Measurements from ENCODE around the gene PHACTR1. TPM values are rescaled to one million over a fixed set of nuclear protein-coding genes. Genes with fewer than 3 reads are reported as not detected.

PHACTR1 gene
- total and polyA plus RNA-seq, 4 donors = 18.1 to 49.0 (median 39.5) TPM

DNA sequence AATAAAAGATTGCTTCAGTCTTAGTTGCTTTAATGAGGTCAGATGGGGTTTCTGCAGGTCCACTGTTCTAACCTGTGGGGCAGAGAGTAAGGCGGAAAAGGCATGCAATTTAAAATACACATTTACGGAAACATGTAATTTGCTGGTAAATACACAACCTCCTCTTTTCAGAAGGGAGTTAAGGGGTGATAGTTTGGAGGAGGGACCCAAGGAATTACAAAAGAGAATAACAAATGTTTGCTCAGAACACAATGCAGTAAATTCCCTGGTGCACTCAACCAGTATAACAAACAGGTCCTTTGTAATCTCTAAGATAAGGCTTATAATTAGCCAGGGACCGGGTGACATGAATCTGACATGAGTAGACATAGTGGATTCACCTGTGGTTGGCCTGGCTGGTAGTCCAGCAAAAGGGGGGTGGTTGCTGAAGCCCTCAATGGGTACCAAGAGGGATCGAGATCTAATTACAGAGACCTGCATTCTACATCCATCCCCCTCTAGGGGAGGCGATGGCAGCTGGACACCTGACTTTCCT, 295.1 kb downstream of the PHACTR1 start:
- DNase-seq (ENCODE audit: low read depth in 4 of 6, low spot score in 6 of 6) = no peak
- no peaks in the 10 kb centered on the region for H3K9me3 ChIP-seq (ENCODE audit: control insufficient read depth, insufficient read depth, low read length)

DNA sequence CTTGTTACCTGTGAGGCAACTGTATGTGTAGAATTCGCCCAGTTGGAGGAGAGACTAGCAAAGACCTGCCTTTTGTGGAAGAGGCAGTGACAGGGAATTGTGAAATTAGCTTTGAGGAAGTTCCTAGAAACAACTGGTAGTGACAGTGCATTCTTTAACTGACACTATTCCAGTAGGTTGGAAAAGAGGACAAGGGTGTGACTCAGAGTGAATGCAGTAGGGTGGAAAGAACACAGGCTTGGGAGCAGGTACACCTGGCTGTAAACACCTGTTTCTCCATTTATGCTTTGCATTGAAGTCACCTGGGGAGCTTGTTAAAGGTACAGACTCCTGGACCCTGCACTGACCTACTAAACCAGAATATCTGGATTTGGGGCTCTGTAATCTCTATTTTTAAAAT, 295.7 kb downstream of the PHACTR1 start:
- no peak overlapping the region for H3K4me3 ChIP-seq (ENCODE audit: low read depth, low read length)
- H3K27me3 ChIP-seq (ENCODE audit: control insufficient read depth, insufficient read depth, low read length) = peaks cover 28% of the 10 kb centered on the region
- 100% methylated on average over 1 of the region's 1 CpG for WGBS (ENCODE audit: insufficient coverage)

More for the DNA sequence above, 295.1 kb downstream of the PHACTR1 start:
- H3K27ac ChIP-seq (ENCODE audit: low read depth, low read length) = no peak overlapping the region
- no peak overlapping the region for H3K4me3 ChIP-seq (ENCODE audit: low read depth, low read length)
- H3K27me3 ChIP-seq (ENCODE audit: control insufficient read depth, insufficient read depth, low read length) = peaks cover 28% of the 10 kb centered on the region
- no CpG with 5 or more reads among the region's 5 CpGs for WGBS (ENCODE audit: insufficient coverage)
- H3K36me3 ChIP-seq (ENCODE audit: control insufficient read depth, insufficient read depth, low read length) = no peaks in the 10 kb centered on the region
- H3K4me1 ChIP-seq (ENCODE audit: control insufficient read depth, insufficient read depth, low read length) = peaks cover 19% of the 10 kb centered on the region

DNA sequence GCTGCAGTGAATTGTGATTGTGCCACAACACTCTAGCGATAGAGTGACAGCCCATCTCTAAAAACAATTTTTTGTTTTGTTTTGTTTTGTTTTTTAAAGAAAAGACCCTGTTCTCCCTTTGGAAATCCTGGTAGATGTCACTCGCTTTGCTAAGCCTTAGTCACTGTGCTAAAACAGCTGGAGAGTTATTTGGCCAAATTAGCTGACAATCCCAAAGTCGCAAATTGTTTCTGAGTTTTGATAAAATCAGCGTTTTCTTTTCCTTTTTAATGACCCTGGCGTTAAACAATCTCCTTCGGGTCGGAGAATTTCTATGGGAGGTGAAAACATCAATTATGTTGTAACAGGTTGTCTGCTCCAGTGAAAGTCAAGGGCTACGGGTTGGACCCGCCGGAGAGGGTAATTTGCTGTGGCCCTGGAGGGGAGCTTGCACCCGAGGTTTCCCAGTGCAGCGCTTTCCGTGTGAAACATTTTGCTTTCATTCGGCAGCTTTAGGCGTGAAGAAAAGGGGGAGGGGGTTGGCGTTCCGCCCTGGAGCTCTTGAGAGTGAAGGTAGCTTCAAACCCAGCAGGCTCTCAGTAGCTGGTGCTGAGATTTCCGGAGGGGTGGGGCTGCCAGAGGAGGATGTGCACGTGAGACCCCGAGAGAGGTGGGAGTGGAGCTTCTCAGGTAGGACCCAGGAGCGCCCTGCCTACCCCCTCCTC, 296.6 kb downstream of the PHACTR1 start:
- H3K4me1 ChIP-seq (ENCODE audit: control insufficient read depth, insufficient read depth, low read length) = peaks cover 19% of the 10 kb centered on the region
- WGBS (ENCODE audit: insufficient coverage) = 4% methylated on average over 20 of the region's 21 CpGs
- H3K27me3 ChIP-seq (ENCODE audit: control insufficient read depth, insufficient read depth, low read length) = peaks cover 28% of the 10 kb centered on the region
- DNase-seq (ENCODE audit: low read depth in 4 of 6, low spot score in 6 of 6) = peak in 4 of 6 donors; percentile 32 to 84 (median 62)
- no peak overlapping the region for H3K27ac ChIP-seq (ENCODE audit: low read depth, low read length)
- no peaks in the 10 kb centered on the region for H3K36me3 ChIP-seq (ENCODE audit: control insufficient read depth, insufficient read depth, low read length)
- peak overlapping the region; percentile 53 for H3K4me3 ChIP-seq (ENCODE audit: low read depth, low read length)
- H3K9me3 ChIP-seq (ENCODE audit: control insufficient read depth, insufficient read depth, low read length) = no peaks in the 10 kb centered on the region

More for the DNA sequence above, 295.7 kb downstream of the PHACTR1 start:
- Histone ChIP-seq H3K36me3 (ENCODE audit: control insufficient read depth, insufficient read depth, low read length) (no peaks in the 10 kb centered on the region), H3K4me1 (ENCODE audit: control insufficient read depth, insufficient read depth, low read length) (peaks cover 19% of the 10 kb centered on the region), H3K9me3 (ENCODE audit: control insufficient read depth, insufficient read depth, low read length) (no peaks in the 10 kb centered on the region), H3K27ac (ENCODE audit: low read depth, low read length) (no peak overlapping the region)
- no peak for DNase-seq (ENCODE audit: low read depth in 4 of 6, low spot score in 6 of 6)

DNA sequence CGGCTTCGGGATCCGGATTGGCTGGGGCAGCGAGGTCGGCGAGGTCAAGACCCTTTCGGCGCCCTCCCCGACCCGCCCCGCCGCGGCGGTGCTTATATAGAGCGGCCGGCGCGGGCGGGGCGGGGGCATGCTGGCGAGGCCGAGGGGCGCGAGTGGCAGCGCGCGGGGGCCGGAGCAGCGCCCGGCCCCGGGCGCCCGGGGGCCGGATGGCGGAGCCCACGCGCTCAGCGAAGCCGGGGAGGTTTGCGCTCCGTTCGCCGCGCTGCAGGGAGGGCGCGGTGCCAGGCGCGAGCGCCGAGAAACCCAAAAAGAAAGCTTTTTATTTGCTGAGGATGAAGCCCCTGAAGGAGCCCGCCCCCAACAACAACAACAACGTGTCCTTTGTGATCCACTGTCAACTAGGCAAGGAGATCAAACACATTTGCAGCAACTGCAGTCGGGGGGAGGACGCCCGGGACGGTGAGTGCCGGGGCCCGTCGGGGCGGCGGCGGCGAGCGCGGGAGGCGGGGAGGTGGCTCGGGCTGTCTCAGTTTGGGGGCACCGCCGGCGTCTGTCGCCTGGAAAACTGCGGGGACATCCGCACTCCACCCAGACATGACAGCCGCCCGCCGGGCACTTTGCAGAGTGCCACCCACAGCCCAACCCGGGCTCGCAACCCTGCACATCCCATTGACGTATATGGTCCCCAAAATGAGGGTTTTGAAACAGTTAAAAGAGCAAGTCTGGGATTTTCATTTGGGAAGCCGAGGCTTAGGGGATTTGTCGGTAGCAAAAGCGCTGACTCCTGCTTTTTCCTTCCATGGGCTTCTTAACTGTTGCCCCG, 297.3 kb downstream of the PHACTR1 start:
- Histone ChIP-seq H3K36me3 (ENCODE audit: control insufficient read depth, insufficient read depth, low read length) (no peaks in the 10 kb centered on the region), H3K27ac (ENCODE audit: low read depth, low read length) (no peak overlapping the region), H3K27me3 (ENCODE audit: control insufficient read depth, insufficient read depth, low read length) (peaks cover 28% of the 10 kb centered on the region), H3K4me3 (ENCODE audit: low read depth, low read length) (peak overlapping the region; percentile 53), H3K4me1 (ENCODE audit: control insufficient read depth, insufficient read depth, low read length) (peaks cover 19% of the 10 kb centered on the region), H3K9me3 (ENCODE audit: control insufficient read depth, insufficient read depth, low read length) (no peaks in the 10 kb centered on the region)
- peak in 3 of 6 donors; percentile 11 to 71 (median 57) for DNase-seq (ENCODE audit: low read depth in 4 of 6, low spot score in 6 of 6)
- under 1% methylated on average over 78 of the region's 83 CpGs for WGBS (ENCODE audit: insufficient coverage)

DNA sequence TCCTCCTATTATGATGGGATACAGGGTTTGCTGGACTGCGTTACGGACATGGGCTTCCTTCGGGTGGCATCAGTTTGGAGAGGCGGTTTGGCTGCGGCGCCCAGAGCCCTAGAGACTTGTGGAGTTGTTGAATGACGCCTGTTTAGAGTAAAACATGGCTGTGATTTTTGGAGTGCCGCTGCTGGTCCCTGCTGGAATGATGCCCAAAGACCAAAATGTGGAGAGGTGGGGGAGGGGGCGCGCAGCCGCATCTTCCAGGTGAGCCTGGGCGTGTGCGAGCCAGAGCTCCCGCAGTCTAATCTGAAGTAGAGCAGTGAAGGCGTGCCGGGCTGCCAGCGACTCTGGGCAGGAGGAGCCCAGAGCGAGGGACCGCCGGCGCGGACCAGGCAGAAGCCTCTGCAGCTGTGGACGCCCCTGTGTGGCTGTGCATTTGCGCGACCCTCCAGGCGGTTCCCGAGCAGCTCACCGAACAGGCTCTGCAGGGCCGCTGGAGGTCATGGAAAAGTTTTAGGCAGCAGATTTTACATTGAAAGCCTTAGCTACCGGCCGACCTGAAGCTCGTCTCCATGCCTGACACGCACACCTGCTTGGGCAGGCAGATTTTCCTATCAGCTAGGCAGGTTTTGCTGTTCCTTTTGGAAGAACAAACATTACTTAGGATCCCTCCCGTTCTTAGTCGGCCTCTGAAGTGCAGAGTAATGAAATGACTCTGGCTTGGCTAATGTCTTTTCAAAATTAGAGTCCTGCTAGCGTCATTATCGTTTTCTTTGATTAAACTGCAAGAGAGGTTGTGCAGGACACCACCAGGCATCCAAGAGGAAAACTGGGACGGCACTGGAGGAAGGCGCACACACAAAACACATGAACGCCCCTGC, 298.2 kb downstream of the PHACTR1 start:
- H3K27me3 ChIP-seq (ENCODE audit: control insufficient read depth, insufficient read depth, low read length) = peaks cover 28% of the 10 kb centered on the region
- DNase-seq (ENCODE audit: low read depth in 4 of 6, low spot score in 6 of 6) = peak in 3 of 6 donors; percentile 15 to 70 (median 54)

DNA sequence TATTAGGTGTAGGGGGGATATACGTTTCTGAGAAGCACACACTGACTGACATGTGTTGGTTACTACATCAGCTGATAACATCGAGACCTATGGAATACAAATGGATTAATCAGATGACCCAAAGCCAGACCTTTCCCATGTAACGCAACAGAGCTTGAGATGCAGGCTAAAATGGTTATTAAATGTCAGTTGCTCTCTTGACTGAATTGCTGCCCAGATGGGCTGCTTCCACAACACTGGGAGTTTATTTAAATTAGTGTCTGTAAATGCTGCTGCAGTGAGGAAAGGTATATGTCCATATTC, 298.8 kb downstream of the PHACTR1 start:
- Histone ChIP-seq H3K9me3 (ENCODE audit: control insufficient read depth, insufficient read depth, low read length) (no peaks in the 10 kb centered on the region), H3K27me3 (ENCODE audit: control insufficient read depth, insufficient read depth, low read length) (peaks cover 28% of the 10 kb centered on the region), H3K4me1 (ENCODE audit: control insufficient read depth, insufficient read depth, low read length) (peaks cover 19% of the 10 kb centered on the region), H3K36me3 (ENCODE audit: control insufficient read depth, insufficient read depth, low read length) (no peaks in the 10 kb centered on the region), H3K4me3 (ENCODE audit: low read depth, low read length) (no peak overlapping the region), H3K27ac (ENCODE audit: low read depth, low read length) (no peak overlapping the region)
- DNase-seq (ENCODE audit: low read depth in 4 of 6, low spot score in 6 of 6) = no peak
- WGBS (ENCODE audit: insufficient coverage) = 67% methylated on average over 3 of the region's 3 CpGs

More for the DNA sequence above, 298.2 kb downstream of the PHACTR1 start:
- Histone ChIP-seq H3K27ac (ENCODE audit: low read depth, low read length) (no peak overlapping the region), H3K4me3 (ENCODE audit: low read depth, low read length) (peak overlapping the region; percentile 44), H3K36me3 (ENCODE audit: control insufficient read depth, insufficient read depth, low read length) (no peaks in the 10 kb centered on the region), H3K4me1 (ENCODE audit: control insufficient read depth, insufficient read depth, low read length) (peaks cover 19% of the 10 kb centered on the region), H3K9me3 (ENCODE audit: control insufficient read depth, insufficient read depth, low read length) (no peaks in the 10 kb centered on the region)
- 8% methylated on average over 38 of the region's 40 CpGs for WGBS (ENCODE audit: insufficient coverage)

DNA sequence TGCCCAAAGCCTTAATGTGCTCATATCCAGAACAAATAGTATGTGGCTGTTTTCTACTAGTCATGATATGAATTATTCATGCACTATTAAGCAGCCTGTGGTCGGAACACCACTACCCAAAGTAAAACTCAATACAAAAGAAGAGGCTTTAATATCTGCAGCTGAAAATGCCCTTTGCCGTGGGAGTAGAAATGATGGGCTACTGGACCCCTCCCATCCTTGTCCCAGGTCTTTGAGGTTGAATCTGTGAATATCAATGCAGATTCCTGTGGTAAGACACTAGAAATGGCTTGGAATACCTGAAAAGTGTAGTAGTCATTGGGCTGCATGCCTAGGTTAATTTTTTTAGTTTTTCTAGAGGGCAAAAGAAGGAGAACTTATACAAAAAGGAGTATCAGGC, 308.0 kb downstream of the PHACTR1 start:
- DNase-seq (ENCODE audit: low read depth in 4 of 6, low spot score in 6 of 6) = no peak
- Histone ChIP-seq H3K36me3 (ENCODE audit: control insufficient read depth, insufficient read depth, low read length) (no peaks in the 10 kb centered on the region), H3K4me3 (ENCODE audit: low read depth, low read length) (no peak overlapping the region), H3K27me3 (ENCODE audit: control insufficient read depth, insufficient read depth, low read length) (no peaks in the 10 kb centered on the region), H3K27ac (ENCODE audit: low read depth, low read length) (no peak overlapping the region), H3K4me1 (ENCODE audit: control insufficient read depth, insufficient read depth, low read length) (no peaks in the 10 kb centered on the region), H3K9me3 (ENCODE audit: control insufficient read depth, insufficient read depth, low read length) (no peaks in the 10 kb centered on the region)
- no CpG with 5 or more reads among the region's 2 CpGs for WGBS (ENCODE audit: insufficient coverage)

DNA sequence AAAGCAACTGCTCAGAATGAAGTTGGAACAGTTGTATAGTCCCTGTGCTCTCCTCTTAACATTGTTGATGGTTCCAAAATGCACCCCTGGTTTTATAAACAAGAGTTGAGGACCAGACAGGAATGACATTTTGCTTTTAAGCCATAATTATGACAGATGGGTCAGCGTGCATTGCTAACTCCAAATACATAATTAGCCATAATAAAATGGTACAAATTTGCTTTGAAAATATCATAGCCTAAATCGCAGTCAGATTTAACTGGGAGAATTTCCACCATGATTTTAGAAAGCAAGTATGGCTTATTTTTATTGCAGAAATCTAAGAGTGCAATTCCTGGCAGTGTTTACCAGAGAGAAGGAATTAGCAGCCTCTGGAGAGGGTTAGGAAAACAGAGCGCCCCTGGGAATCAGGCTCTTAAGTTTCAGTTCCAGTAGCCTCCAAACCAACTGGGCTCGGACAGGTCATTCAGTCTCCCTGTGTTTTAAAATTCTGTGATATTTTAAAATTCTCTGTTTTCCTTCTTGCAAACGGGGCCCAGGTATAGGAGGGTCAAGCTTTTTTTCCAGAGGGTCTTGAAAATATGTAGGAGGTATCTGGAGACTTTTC, 309.4 kb downstream of the PHACTR1 start:
- Histone ChIP-seq H3K9me3 (ENCODE audit: control insufficient read depth, insufficient read depth, low read length) (no peaks in the 10 kb centered on the region), H3K4me3 (ENCODE audit: low read depth, low read length) (no peak overlapping the region), H3K27ac (ENCODE audit: low read depth, low read length) (no peak overlapping the region), H3K4me1 (ENCODE audit: control insufficient read depth, insufficient read depth, low read length) (no peaks in the 10 kb centered on the region), H3K36me3 (ENCODE audit: control insufficient read depth, insufficient read depth, low read length) (no peaks in the 10 kb centered on the region), H3K27me3 (ENCODE audit: control insufficient read depth, insufficient read depth, low read length) (no peaks in the 10 kb centered on the region)
- 67% methylated on average over 1 of the region's 5 CpGs for WGBS (ENCODE audit: insufficient coverage)
- DNase-seq (ENCODE audit: low read depth in 4 of 6, low spot score in 6 of 6) = peak in 2 of 6 donors; percentile 25 to 47

DNA sequence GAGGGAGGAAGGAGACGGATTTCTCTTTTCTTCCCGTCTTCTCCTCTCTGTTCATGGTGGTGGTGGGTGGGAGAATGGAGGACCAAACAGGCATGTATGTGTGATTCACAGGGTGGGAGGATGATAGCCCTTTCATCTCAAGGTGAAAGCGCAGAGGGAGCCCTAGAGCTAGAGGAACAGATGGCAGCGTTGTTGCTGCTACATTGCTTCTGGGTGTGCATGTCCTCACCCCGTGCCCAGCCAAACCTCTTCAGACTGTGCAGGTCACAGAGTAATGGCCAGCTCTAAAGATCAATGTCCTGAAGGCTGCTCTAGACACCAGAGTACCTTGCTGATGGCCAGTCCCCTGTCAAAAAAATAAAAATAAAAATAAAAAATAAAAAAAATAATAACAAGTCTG, 310.0 kb downstream of the PHACTR1 start:
- no peaks in the 10 kb centered on the region for H3K4me1 ChIP-seq (ENCODE audit: control insufficient read depth, insufficient read depth, low read length)
- H3K27me3 ChIP-seq (ENCODE audit: control insufficient read depth, insufficient read depth, low read length) = no peaks in the 10 kb centered on the region
- 42% methylated on average over 3 of the region's 5 CpGs for WGBS (ENCODE audit: insufficient coverage)
- no peaks in the 10 kb centered on the region for H3K36me3 ChIP-seq (ENCODE audit: control insufficient read depth, insufficient read depth, low read length)
- peak in 2 of 6 donors; percentile 13 to 32 for DNase-seq (ENCODE audit: low read depth in 4 of 6, low spot score in 6 of 6)
- H3K4me3 ChIP-seq (ENCODE audit: low read depth, low read length) = no peak overlapping the region
- no peak overlapping the region for H3K27ac ChIP-seq (ENCODE audit: low read depth, low read length)
- H3K9me3 ChIP-seq (ENCODE audit: control insufficient read depth, insufficient read depth, low read length) = no peaks in the 10 kb centered on the region

Data from spinal cord (tissue), 10 donors.